ENCODE measurements around the gene ACKR2.

ACKR2 gene

GRCh38 chr3:42830437-42831320 is 21.4 kb downstream of the ACKR2 start:
- DNase-seq, result peak in 1 of 5 experiments; percentile 22

DNA sequence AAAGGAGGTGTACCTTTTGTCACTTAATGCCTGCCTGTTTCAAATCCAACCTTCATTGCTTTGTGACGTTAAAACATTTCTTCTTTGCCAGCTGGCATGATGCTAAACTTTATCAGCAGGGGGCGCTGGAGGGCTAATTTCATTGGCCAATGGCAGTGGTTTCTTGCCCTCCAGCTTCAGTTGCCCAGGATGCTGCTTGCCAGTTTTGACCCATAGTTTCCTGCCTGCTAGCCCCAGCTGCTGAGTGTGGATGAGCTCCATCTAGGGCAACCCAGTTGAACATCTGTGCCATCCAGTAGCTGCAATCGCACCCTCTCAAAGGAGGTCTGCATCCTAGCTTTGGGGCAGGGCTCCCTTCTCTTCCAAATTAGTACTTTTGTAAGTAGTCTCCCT is 22.1 kb downstream of the ACKR2 start:
- DNase-seq, result peak; percentile 20 to 74 (median 58)

DNA sequence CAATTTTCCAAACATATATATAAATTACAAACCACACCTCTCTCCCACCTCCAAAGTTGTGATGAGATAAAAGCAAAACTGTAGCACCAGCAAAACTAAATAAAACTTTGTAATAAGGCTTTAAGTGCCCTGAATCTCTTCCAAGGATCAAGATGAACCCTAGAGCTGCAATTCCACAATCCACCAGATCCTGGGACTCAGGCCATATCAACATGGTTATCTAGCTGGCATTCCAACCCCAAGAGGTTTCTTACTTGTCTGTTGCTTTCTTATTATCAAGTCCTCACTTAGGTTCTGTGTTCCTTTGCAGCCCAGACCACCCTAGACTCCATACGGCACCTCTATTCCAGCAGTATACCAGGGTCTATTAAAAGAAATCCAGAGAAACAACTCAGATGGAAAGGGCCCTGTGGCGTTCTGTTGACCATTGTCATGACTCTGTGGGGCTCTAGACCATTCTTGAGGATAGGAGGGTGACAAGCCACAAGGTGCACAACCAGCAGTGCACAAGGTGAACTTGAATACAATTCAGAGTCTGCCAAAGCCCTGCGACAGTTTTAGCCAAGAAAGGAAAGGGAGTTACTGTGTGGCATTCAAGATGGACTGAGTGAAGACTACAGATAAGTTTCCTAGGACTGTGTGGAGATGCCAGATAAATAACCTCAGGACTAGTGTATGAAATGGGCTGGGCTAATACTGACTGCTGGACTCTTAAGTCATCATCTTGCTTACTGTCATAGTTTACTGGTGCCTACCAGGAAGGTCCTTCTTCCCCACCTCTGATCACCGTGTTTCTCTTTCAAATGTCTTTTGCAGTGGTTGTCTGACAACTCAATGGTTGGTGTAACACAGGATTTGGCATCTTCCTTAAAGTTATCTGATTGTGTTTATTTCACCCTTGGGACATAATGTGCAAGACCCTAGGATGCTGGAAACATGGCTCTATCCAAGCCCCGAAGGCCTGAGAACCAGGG is 27.2 kb downstream of the ACKR2 start:
- DNase-seq, result no peak

- no peak for DNase-seq
Observed at GRCh38 chr3:42838571-42838970, 29.3 kb downstream of the ACKR2 start.

DNA sequence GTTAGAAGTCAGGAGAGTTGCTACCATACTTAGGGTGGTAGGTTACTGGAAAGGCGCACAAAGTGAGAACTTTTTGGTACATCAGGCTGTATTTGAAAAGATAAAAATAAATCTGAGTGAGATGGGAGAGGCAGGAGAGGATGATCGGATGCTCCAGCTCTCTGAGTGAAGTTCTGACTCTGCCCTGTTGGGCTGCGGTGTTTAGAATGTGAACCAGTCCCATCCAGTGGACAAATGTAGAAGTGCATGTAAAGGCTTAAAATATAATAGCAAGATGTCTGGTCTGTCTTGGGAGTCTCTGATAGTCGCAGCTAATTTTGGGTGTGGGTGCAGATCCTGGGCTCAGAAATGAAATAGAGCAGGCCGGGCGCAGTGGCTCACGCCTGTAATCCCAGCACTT is 30.4 kb downstream of the ACKR2 start:
- DNase-seq, result peak in 3 of 5 experiments; percentile 4 to 51 (median 7)

- no peak for DNase-seq
Observed at GRCh38 chr3:42841332-42841731, 32.1 kb downstream of the ACKR2 start.

- DNase-seq, result no peak
Observed at GRCh38 chr3:42843713-42844411, 34.6 kb downstream of the ACKR2 start.

- DNase-seq, result no peak
Observed at GRCh38 chr3:42844412-42844713, 35.1 kb downstream of the ACKR2 start.

DNA sequence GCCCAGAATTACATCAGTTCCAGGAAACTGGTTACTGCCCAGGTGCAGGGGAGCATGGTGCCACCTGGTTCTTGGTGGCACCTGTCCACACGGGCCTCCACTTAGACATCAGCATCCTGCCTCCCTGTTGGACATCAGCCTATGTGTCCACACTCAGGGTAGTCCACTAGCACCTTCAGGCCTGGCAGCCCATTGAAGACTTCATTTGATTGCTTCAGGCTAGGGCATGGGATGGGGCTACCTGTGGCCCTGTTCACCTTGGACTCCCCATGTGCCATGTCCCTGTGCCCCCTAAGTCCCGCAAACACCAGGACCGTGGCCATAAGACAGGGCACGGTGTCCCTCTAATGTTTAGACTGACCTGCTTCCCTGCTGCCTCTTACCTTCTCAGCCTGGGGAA is 35.6 kb downstream of the ACKR2 start:
- no peak for DNase-seq

DNA sequence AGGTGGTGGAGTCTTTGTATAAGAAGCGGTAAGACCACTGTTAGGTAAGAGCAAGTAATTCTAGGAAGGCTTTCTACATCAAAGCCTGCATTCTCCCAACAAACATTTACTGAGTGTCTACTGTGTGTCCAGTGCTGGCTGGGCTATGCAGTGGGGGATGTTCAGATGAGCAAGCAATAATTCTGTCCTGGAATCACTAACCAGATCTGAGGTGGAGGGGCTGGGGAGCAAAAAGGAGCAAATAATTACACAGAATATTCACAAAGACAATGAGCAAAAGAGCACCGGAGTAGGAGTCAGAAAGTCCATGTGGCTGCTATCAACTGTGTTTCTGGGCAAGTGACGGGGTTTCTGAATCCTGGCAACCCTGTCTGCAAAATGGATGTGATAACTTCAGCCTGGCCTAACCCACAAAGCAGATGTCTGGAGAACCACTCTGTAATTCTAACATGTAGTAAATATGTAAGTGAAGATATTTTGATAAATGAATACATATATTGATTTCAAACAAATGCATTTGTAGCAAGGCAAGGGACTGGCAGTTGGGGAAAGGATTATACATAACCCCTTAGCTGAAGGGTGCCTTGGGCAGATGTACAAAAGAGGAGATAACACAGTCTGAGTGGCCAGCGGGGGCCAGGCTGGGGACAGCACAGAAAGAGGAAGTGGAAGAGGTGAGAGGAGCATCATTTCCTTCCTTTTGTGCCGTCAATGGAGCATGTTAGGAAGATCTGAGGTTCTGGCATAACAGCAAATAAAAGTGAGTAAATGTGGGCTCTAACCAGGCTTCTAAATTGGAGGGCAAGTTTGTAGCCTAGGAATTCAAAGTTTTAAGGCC is 37.7 kb downstream of the ACKR2 start:
- peak in 1 of 5 experiments; percentile 19 for DNase-seq

DNA sequence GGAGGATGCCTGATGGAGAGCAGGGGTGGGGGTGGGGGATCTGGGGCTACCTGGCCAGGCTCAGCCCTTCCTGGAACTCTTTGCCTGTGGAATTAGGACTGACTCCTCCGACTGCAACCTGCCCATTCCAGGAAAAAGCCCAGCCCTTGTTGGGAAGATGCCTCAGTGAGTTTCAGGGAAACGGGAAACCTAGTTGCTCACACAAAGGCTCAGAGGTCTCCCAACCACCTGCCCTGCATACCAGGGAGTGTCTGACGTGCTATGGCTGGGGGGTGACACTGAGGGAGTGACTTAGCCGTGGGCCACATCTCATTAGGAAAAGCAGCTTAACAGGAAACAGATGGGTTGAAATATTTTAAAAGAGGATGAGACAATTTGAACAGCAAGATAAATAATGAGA is 38.5 kb downstream of the ACKR2 start:
- DNase-seq, result no peak

- DNase-seq, result no peak
Observed at GRCh38 chr3:42849017-42849416, 39.8 kb downstream of the ACKR2 start.

GRCh38 chr3:42850263-42850662 is 41.0 kb downstream of the ACKR2 start:
- DNase-seq, result no peak

DNA sequence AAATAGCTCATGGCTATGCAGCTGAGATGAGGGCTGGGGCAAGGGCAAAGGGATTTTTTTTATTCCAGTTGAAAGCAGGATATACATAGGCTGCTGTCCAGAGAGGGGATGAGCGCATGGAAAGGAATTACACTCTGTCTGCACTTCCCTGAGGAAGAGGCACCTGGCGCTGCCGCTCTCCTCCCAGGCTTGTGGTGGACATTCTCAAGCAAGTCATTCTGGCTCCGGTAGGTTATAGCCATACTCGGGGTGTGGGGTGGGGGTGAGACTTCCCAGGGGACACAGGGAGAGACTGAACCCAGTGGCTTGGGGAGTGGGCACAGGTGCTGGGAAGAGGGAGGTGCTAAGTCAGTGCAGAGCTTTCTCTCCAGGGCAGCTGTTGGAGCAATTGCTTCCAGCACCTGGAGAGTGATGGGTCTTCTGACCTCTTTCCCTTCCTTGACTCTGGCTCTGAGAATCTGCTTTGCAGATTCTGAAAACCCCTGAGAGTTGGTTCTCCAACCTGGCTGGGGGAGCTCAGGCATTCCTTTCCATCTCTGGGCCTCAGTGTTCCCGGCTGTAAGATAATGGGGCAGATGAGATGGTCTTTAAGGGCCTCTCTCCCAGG is 42.1 kb downstream of the ACKR2 start:
- no peak for DNase-seq

- DNase-seq, result no peak
Observed at GRCh38 chr3:42852441-42852840, 43.2 kb downstream of the ACKR2 start.

GRCh38 chr3:42853056-42853455 is 43.8 kb downstream of the ACKR2 start:
- DNase-seq, result no peak

DNA sequence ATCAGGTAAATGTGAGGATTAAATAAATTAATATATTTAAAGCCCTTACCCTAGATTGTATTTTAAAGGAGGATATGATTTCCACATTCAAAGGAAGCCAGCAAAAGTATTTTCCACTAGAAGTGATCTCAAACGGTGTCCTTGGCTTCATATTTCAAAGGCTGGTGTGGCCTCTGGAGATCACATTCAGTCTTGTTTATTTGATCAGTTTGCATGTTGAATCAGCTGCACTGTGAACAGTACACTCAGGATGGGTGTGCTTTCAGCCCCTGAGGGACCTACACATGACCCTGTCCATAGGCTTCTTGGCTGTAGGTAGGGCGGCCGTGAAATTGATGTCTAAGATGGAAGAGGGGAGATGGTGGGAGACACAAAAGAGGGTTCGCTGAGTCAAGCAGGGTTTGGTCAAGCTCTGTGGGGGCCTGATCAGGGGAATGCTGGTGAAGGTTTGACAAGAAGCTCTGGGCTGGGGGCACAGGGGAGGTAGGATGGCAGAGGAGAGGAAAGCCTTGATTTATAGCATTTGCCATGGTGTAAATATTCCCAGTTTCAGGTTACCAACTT is 44.6 kb downstream of the ACKR2 start:
- no peak for DNase-seq

GRCh38 chr3:42855219-42855546 is 45.9 kb downstream of the ACKR2 start:
- DNase-seq, result no peak

DNA sequence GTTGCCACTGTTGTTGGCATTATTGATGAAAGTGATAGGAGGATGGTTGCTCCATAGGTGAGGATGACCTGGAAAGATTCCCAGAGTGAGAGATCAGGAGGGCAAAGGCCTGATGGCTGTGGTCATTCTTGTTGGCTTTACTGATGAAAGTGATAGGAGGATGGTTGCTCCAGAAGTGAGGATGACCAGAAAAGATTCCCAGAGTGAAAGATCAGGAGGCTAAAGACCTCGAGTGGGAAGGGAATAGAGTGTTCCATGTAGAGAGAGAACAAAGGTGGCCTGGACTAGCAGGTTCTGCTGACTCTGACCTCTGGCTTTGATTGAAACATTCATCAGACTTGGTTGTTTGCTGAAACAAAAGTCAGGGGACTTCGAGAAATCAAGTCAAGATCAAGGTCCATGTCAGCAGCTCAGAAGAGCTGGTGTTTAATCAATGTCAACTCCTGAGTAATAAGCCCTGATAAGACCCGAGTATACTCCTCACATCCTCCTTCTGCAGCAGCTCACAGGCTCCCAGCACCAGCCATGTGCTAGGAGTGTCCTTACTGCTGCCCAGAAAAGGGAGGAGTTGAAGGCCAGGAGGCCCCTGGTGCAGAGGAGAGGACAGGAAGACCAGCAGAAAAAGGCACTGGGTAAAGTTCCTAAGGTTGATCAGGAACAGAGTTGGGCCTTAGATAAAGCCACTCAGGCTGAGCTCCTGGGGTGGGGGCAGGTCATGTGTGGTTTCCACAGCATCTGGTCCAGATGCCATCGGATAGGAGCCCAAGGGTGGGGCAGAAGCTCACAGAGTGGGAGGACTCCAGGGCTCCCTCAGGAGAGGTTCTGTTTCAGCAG is 46.5 kb downstream of the ACKR2 start:
- DNase-seq, result no peak

- DNase-seq, result no peak
Observed at GRCh38 chr3:42856544-42856943, 47.3 kb downstream of the ACKR2 start.
